Stimulated activated CD8-positive, alpha-beta memory T cell treated with anti-CD3 and anti-CD28 coated beads, Interleukin-7, amount 100 ng/mL, for 48 hours (primary cell): ENCODE data around the gene HELB.

ENCODE experiments used
- DNase-seq, 2 donors: peaks; one replicate each; pipeline ENCODE4 v3.0.0-alpha.2; 2020; ENCODE audit warnings: low read depth in 1 of 2; ENCODE audit errors: extremely low read depth in 1 of 2

HELB gene

GRCh38 chr12:66301944-66302826, at the start of gene HELB:
Gene HELB, plus strand, starts transcription at chr12:66302493. Its CDS starts 111 bp downstream, at chr12:66302604.
- DNase-seq, result peak; percentile 88 to 98

DNA sequence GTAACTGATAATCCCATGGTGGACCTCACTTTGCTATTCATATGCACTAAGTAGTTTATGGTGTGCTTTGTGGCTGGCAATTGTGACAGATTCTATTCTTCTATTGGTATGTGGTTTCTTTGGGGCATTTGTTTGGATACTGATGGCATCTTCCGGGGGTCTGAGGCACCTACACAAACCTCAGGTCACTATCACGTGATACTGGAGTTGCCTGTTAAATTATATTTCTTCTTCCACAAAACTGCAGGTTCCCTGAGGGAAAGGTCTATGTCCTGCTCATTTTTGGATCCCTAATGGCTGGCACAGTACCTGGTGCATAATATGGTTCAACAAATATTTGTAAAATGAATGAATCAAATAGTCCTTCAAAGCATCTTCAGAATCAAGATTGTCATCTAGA, 49.5 kb upstream of the HELB start:
- no peak for DNase-seq

GRCh38 chr12:66255737-66256136, 46.6 kb upstream of the HELB start:
- DNase-seq, result no peak

- no peak for DNase-seq
Measured at GRCh38 chr12:66258011-66258410, 44.3 kb upstream of the HELB start.

DNA sequence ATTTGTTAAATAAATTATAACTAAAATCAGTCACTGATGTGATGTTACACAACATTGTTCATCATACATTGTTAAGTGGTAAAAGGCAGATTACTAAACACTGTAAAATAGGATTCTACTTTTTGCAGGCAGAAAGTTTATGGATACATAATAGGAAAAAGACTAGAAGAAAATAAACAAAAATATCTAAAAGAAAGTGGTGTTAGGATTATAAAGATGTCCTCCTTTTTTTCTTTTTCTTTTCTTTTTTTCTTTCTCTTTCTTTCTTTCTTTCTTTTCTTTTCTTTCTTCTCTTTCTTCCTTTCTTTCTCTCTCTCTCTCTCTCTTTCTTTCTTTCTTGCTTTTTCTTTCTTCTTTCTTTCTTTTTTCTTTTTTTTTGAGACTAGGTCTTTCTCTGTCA, 39.6 kb upstream of the HELB start:
- DNase-seq, result no peak

- no peak for DNase-seq
Measured at GRCh38 chr12:66268562-66268961, 33.7 kb upstream of the HELB start.

- no peak for DNase-seq
Measured at GRCh38 chr12:66269142-66269541, 33.2 kb upstream of the HELB start.

DNA sequence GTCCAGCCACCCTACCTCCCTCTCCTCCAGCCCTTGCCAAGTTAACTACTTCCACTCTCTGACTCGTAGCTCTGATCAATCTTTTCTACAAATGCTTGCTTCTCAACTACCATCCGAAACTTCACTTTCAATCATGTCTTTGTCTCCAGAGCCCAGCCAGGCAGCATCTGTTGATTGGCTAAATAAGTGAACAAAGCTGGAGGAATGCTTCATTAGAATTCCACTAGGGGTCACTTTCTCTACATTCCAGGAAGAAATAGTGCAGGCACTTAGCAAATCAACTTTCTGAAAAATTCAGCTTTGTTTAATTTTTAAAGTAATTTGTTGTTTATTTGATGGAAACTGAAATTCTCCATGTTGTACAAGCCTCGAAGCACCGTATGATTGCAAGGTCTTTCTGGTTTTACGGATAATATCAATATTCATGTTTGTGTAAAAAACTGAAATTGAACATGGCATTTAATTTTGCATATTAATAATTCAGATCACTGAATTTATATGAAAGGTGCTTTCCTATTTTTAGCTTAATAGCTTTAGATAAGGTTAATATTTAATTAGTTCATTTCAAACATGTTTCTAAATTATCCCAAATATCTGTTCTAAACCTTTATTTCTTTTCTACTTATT, 32.4 kb upstream of the HELB start:
- no peak for DNase-seq

GRCh38 chr12:66270613-66271012, 31.7 kb upstream of the HELB start:
- no peak for DNase-seq

GRCh38 chr12:66272650-66273049, 29.6 kb upstream of the HELB start:
- DNase-seq, result no peak

- DNase-seq, result no peak
Measured at GRCh38 chr12:66273147-66273546, 29.1 kb upstream of the HELB start.

GRCh38 chr12:66275040-66275439, 27.3 kb upstream of the HELB start:
- DNase-seq, result no peak

DNA sequence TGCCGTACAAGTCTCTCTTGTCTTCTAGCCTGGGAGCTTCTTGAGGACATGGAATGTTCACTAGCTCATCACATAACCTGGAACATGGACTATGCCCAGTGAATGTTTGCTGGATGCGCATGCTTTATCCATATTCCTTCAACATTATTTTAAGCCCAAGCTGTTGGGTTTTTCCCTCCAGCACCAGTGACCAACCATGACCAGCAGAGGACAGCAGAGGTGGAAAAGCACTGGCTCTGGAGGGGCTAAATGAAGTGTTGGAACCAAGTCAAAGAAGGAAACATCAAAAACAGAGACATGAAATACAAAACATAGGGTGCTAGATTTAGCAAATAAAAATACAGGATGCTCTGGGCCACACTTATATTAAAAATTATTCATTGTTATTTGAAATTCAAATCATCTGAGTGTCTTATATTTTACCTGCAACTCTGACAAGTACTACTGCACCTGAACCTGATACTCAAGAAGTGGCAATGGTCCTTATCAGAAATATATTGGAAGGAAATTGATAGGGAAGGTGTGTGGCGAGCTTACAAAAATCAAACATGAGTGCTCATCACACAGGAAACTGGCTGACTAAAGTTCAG, 23.1 kb upstream of the HELB start:
- no peak for DNase-seq

DNA sequence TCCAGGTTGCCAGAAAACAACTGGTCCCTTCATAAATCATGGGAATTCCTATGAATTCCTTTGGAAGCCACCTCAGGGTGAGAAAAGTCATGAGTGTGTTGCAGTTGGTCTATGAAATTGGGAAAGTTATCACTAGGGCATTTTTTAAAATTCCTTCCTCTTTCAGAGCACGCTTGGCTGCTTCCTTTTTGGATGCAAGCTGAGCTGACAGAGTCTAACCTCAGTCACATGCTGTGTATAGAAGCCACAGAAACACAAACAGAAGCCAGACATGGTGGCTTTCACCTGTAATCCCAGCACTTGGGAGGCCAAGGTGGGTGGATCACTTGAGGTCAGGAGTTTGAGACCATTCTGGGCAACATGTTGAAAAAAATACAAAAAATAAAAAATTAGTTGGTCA, 21.7 kb upstream of the HELB start:
- no peak for DNase-seq

DNA sequence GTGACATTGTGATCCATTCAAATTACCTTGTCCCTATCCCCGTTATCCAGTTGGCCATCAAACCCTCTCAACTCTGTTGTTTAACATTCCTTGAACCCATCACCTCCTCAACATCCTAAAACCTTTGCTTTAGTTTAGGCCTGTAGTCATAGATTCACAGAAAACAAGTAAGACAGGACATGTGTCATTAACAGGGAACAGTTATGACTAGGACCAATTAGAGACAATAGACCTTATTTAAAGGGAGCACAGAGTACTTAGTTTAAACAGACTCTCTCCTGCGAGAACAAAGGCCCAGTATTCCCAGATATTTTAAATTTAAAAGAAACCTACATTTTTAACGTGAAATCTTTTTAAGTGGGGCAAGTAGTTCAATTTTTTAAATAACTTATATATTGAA, 20.0 kb upstream of the HELB start:
- DNase-seq, result no peak

- no peak for DNase-seq
Measured at GRCh38 chr12:66287275-66287674, 15.0 kb upstream of the HELB start.

- no peak for DNase-seq
Measured at GRCh38 chr12:66288121-66288520, 14.2 kb upstream of the HELB start.

GRCh38 chr12:66289485-66289884, 12.8 kb upstream of the HELB start:
- no peak for DNase-seq

DNA sequence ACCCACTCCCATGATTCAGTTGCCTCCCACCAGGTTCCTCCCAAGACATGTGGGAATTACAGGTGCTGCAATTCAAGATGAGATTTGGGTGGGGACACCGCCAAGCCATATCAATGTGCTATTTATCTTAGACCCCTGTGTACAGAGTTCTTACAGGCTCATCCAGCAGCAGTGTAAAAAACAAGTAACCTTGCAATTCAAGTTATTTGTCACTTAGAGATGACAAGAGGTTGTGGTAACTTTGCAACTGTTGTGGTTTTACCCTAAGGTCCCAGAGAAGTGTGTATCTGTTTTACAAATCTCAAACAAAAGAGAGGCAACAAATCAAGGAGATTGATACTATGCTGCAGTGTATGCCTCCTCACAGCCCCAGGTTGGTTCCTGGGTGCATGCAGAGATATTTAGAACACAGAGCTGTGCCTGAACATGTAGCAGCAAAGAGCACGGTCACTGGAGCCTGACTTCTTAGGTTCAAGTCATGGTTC, 11.5 kb upstream of the HELB start:
- DNase-seq, result no peak

DNA sequence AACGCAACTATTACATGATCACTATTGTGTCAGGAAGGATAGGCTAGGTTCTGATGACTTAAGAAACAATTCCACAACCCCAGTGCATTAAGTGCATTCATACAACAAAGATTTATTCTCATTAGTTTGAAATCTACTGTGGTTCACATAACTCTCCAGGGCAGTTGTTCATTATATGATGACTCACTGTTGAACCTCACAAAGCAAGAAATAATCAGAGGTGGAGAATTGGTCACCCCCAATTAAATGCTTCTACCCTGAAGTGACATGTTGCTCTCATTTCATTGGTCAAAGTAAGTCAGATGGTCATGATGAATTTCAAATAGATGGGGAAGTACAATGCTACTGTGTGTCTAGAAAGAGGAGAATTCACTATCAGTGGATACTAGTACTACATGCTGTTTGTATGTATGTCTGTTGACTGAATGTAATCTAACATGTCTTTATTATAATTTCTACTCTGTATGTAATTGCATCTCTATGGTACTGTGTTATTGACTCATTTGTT, 6.1 kb upstream of the HELB start:
- no peak for DNase-seq

- no peak for DNase-seq
Measured at GRCh38 chr12:66297080-66297479, 5.2 kb upstream of the HELB start.

DNA sequence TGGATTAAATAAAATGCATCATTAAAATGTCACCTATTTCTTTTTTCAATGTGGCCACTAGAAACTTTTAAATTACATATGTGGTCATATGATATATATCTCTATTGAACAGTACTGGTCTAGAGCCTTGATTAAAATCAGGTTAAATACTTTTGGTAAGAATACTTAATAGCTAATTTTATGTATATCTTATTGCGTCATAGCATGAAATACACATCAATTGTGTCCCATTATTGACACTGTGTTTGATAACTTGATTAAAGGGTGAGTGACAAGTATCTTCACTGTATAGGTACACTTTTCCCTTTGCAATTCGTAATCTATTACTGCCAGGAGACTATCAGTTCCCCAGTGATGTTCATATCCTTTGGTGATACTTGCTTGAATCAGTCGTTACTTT, 4.4 kb upstream of the HELB start:
- no peak for DNase-seq
